NCI-H2227 (cell line): ENCODE measurements around the gene HNMT.
"Not testable (repeated sequence)": the region's sequence is repeated elsewhere in the genome, so short reads cannot be mapped to it uniquely, and the experiment has no call there.

Source experiments
- DNase-seq: peaks from one replicate; lab custom pipeline; 2025; ENCODE audit not compliant: unreplicated experiment; lab: John Stamatoyannopoulos, UW

The HNMT gene

DNA sequence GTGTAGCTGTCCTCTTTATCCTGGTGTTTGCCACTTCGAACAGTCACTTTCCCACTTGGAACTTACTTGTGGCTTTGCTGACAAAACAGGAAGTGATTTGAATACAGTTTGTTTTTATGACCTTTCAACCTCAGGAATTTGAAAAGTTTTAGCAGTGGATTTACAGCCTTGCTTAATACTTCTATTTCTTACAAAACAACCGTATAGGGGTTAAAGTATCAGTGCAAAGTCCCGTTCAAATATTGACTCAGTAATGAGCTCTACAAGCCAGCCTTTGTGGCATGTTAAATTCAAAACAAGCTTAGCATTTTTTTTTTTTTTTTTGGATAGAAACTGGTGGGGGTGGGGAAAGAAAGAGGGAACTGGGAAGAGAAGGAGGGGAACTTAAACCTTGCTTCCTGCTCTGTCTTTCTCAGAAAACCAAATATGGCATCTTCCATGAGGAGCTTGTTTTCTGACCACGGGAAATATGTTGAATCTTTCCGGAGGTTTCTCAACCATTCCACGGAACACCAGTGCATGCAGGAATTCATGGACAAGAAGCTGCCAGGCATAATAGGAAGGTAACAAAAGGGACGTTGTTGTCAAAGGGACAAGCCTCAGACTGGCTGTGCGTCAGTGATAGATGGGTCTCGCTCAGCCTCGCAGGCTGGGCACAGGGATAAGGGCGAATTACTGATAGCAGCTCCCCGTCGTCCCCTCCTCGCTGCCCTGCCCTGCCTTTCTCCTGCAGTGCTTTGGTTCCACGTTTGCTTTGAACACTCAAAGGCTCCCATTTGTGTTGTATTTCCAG is at the start of gene HNMT:
TSS of gene HNMT (plus strand) at position 408 of the 793 bp plus-strand sequence. CDS start at position 427, 19 bp downstream.
- peak; percentile 37 for DNase-seq

DNA sequence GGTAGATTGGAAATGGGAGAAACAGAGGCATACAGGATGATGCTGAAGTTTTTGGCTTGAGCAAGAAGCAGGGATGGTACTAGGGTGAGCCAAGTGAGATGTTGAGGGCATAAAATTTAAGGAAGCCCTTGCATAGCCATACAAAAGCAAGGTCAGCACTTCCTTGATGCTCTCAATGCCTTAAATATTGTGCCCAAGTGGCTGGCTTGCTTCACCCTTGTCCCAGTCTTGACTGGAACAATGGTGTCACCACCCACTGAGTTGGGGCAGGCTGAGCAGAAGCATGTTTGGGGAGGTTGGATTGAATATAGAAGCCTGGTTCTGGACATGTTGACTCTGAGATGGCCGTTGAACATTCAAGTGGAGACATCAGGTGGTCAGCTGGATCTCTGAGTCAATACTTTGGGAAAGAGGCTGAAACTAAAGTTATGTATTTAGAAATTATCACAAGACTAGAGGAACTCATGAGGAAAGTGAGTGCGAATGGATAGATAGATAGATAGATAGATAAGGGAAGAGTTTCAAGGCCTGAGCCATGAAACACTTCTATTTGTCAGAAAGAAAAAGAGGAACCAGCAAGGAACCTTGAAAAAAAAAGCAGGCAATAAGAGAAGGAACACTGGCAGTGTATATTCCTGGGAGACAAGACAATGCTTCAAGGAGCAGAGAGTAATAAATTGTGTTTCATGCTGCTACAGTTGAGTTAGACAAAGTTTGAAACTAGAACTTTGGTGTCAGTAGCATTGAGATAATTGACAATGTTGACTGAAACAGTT is 43.0 kb upstream of the HNMT start:
- no peak for DNase-seq

DNA sequence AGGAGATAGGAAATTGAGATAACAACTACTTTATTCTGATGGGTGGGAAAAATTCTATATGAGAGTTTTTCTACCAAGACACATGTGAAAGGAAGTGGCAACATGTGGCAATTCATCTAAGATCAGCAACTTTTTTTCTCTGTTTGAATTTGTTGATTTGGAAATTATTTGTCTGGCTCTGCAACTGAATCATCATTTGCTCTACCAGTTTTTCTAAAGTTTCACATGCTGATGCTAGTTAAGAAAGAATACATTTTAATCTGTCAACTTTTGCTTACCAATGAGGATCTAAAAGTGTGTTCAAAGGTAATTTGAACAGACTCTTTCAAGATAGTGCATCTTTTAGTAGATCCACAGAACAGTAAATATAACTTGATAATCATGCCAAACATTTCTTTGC is 42.1 kb upstream of the HNMT start:
- not testable (repeated sequence) for DNase-seq

DNA sequence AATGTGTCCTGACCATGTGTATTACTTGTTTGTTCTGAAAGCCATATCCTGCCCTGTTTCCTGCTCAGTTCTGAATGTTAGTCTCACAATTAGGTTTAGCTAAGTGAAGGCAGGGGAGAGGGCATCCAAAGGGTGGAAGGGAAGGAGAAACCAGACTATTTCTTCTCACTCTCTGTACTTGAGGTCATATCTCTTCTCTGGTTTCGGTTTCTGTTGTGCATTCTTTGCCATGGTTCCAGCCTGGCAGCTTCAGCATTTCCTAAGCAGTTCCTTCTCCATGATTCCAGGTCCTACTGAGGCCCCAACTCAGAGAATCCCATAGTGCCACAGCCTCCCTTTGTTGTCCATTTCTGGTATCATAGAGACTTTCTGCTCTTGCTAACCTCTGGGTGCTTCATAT is 40.3 kb upstream of the HNMT start:
- no peak for DNase-seq

DNA sequence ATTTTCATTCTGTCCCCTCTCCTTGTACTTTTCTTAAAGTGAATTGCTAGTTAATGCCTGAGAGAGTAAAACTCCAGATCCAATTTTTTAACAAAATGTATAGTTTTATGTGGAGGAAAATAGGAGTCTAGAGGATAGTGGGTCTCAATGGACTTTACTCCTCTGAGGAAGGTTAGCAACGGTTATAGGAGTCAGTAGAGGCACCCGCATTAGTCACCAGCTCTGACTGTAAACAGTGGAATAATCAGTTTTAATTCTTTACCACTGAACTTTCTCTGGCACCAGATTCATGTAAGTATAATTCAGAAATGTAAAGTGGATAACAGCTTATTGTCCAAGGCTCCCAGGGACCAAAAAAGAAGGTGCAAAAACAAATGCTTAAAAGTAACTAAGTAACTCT is 38.7 kb upstream of the HNMT start:
- DNase-seq = no peak

DNA sequence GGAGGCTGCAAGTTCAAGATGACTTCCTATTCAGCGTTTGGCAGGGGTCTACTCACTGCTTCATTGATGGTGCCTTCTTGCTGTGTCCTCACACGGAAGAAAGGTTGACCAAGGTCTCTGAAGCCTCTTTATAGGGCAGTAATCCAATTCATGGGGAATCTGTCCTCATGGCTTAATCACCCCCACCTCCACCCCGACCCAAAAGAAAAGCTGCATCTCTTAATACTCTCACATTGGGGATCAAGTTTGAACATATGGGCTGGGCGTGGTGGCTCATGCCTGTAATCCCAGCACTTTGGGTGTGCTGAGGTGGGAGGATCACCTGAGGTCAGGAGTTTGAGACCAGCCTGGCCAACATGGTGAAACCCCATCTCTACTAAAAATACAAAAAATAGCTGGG is 36.4 kb upstream of the HNMT start:
- no peak for DNase-seq

DNA sequence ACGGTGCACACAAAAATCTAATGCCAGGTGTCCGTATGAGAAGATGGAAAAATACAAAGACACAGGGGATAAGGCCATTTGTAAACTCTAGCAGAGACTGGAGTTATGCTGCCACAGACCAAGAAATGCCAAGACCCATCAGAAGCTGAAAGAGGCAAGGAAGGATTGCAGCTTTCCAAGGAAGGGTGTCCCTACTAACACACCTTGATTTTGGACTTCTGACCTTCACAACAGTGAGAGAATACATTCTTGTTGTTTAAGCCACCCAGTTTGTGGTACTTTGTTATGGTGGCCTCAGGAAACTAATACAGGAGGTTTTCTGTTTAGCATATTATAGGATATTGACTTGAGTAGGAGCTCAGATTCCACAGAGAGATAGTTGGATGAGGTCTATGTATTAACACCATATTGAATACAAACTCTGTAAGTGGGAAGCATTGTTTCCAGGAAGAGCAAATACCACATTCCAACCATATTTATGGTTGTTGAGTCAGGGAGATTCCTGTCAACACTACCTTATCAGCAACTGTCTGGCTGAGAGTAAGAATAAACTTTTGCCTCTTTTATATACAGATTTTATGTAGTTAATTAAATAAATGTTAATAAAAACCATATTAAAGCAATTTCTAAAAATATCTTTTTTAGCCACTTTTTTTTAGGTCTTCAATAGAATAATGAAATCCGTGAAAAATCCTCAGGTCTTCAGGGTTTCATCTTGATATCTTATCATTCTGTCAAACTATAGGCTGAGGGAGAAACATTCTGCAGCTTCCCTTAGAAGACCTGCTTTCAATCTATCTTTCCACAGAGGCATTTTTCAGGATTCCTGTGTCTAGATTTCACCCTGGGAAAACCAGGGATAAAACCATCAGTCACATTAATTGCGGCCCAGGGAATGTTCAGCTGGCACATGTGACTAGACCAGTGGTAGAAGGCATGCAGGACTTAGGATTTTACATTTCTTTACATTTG is 35.4 kb upstream of the HNMT start:
- DNase-seq = no peak

DNA sequence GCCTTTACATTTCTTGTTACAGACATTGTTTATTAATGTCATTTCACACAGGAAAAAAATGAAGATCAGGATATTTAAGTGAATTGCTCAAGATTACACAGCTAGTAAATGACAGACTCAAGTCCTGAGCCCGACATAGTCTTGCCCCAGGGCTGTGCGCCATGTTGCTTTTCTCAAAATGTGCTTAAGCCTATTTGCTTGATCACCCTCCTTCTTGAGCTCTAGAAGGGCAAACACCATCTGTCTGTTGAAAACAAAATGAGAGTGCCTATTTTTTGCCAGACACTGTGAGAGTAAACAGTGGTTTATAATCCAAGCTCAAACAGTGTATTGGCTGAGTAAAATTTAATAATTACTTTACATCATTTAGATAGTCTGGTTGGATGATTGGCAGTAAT is 34.8 kb upstream of the HNMT start:
- peak; percentile 8 for DNase-seq

DNA sequence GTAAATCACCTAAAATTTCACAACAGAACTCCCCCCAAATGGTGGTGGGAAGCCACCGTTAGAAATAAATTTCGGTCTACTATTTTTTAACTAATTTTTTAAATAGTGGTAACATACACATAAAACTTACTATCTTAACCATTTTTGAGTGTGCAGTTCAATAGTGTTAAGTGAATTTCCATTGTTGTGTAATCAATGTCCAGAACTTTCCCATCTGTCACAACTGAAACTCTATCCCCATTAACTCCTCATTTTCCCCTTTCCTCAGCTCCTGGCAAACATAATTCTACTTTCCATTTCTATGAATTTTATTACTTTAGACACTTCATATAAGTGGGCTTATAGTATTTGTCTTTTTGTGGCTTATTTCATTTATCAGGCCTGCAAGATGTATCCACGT is 34.1 kb upstream of the HNMT start:
- no peak for DNase-seq

DNA sequence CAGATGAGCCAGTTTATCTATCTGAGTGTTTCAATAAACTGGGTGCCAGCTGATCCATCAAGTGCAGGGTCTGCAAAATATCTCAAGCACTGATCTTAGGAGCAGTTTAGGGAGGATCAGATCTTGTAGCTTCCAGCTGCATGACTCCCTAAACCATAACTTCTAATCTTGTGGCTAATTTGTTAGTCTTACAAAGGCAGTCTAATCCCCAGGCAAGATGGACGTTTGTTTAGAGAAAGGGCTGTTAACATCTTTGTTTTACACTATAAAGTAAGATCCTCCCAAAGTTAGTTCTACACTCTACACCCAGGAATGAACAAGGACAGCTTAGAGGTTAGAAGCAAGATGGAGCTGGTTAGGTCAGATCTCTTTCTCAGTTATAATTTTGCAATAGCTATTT is 28.7 kb upstream of the HNMT start:
- no peak for DNase-seq

DNA sequence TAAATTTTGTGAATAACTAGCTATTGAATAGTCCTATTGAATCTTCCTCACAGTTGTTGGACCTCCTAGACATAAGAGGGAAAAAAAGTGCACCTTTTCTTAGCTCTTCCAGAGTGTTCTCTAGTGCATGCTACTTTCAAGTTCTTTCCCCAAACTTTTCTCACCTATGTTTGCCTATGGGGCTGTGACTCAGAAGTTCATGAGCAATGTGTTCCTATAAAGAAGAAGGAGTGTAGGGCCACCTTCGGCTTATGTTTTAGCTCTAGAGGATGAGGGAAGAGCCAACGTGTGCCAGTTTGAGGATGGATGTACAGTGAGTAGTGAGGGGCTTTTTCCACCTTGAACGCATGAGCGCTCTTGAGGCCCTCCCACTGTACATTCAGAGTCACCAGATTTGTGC is 27.0 kb upstream of the HNMT start:
- no peak for DNase-seq

DNA sequence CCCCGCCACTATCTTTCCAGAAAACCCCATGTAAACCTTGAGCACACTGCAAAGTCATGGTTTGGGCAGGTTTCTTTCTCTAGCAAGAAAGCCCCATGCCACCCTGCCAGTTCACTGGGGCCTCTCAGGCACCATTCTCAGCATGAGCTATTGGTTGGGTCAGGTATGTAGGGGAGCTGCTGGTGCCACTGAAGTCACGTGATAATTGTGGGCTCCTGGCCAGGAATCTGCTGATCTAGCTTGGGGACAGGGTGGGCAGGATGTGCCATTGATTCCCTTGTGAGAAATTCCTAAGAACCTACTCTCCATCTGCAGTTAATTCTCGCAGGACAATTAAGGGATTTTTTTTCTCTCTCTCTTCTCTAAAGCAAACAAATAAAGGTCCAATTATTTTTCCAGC is 26.5 kb upstream of the HNMT start:
- no peak for DNase-seq

DNA sequence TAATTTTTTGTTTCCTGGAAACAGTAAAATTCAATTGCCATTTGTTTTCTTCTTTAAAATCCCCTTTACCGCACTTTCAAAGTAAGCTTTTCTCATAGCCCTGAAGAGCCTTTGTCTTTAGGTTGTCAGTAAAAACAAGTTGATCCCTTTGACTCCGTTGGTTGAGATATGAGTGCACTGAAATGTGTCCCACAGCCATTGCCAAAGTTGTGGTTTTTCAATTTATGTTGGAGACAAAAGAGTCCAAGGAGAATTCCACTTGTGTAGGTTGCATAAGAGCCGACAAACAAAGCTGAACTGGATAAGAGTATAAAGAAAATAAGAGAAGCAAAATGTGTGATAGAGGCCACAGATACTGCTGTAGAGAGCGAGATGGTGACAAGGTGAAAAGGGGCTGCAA is 26.1 kb upstream of the HNMT start:
- no peak for DNase-seq

DNA sequence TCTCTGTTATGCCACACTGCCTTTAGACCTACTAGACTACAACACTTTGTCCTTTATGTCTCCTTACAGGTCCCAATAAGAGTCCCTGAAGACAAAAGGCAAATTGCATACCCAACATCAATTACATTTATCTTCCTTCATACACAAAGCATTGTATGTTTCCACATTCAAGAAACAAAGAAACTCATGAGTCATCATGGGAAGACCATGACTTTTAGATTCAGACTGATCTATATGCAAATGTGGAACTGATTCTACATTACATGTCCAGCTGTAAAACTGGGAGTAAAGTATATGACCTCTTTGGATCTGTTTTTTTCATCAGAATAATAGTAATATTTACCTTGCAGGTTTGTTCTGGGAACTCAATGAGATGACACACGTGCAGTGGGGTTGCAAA is 25.2 kb upstream of the HNMT start:
- DNase-seq = no peak

DNA sequence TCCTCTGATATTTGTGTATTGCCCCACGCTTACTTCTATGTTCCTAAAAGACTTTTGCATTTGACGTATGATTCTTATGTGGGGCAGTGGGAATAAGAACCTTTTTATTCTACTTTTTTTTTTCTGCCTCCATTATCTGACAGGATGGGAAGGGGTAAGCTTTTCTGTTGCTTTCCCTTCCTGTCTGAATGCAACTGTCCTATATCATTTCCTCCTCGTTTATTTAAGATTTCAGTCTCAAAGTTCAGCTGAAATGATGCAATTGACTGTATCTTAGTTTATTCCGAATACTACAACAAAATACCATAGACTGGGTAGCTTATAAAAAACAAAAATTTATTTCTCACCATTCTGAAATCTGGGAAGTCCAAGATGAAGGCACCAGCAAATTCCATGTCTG is 24.1 kb upstream of the HNMT start:
- no peak for DNase-seq

DNA sequence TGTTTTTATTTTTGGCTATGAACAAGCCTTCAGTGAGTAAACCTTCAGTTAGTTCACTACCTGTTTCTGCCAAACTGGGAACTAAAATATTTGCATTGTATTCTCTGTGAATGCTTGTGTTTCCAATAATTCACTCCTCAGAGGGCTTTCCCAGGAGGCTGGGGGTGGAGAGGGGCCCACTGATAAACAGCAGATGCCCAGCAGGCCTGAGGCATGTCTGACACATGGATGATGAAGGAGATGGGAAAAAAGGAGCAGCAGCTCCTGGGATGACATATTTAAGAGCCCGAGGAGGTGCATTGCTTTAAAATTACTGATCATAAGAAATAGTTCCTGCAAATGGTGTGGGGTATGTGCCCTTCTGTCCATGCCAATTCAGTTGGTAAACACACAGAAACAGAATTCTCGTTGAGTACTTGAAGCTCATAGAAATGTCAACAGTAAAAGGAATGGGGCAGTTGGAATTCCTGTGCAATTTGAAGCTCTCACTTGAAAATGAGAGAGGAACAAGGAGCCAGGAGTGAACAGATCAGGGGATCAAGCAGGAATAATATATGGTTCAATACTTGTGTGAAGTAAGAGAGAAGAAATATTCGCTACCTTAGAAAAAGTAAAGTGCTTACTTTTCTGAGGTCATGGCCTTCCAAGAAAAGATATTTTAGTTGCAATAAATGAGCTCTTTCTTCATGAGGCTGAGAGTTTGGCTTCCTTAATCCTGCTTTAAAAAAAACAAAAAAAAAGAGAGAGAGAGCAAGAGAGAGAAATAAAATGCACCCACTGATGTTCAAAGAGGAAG is 22.0 kb upstream of the HNMT start:
- DNase-seq = no peak

DNA sequence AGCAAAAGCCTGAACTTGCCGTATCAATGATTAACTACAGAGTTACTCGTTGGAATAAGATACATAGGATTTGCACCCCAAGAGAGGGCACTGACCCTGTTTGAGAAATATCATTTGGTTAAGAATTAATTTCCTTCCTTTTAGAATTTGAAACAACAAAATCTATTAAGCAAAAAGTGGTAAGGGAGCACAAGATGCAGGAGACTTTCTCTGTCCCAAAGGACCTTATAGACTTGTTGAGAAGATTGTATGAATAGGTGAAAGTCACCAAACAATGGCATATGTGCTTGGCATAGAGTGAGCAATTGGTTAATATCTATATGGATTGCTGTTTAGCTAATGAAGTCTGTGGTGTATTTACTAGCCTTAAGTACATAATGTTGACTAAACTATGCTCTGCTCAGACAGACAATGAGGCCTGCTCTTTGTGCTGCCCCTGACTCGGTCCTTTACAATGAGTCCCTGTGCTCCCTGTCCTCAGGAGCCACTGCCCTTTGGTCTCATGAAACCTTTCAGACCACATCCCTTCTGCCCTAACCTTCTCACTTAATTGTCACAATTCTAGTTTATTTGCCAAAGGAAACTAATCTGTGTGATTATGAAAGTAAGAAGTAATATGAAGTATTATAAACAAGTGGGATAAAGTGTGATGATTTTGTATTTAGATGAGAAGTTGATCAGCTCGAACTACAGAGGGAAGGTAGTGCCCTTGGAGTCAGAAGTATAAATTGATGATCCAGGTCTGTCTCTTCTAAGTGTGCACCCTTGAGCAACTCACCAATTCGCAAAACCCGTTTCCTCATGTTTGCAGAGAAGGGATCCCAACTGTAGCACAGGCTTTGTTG is 21.2 kb upstream of the HNMT start:
- DNase-seq = no peak

DNA sequence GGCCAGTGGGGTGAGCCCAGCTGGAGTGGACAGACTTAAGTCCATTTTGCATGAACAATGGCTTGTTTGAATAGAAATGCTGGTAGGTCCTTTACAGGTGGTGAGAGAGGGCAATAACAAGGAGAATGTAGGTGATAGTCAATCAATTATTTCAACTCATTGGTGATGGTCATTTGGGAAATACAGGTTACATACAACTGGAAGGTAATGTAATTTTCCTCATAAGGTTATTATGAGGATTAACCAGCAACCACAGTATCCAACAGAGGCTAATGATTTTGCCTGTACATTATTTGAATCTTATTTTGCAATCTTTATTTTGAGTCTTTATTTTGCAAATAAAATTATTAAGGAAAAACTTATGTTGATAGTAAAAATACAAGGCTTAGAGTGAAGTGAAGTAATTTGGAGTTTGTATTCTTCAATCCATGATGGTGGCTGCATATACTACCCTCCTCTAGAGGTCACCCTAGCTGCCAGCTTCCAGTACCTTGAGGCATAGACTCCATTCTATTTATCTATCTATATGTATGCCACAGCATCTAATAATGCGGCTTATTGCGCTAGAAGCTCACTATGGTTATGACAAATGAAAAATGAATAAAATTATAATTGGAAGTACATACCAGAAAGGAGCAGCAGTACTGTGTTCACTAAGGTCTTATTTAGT is 20.5 kb upstream of the HNMT start:
- no peak for DNase-seq

DNA sequence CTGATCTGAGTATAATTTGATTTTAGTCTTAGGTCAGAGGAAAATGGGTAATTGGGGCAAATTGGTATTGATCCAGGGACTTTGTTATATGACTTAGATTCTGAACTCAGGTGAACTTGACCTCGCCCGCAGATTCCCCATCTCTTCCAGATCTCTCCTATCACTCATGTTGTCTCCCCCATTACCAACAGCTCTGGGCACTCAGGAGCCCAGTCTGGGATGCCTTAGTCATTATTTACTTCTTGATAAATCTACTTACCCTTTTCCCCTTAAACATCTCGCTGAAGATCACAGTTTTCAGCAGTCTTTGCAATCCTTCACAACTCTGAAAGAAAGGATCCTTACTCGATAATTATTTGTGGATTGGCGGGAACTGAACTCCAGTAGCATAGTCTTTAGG is 19.6 kb upstream of the HNMT start:
- no peak for DNase-seq
